Gastroesophageal sphincter (tissue), 4 donors: ENCODE measurements around the gene COL5A1. TPM values are rescaled to one million over a fixed set of nuclear protein-coding genes. Genes with fewer than 3 reads are reported as not detected.

Experiments used
- ATAC-seq: fragments of 150-250 bp; one replicate; pipeline ENCODE4 v1.9.1; 2016; ENCODE audit warnings: mild to moderate bottlenecking, moderate library complexity
- H3K27ac ChIP-seq, 4 donors: fragments of 200-600 bp; sonication (generic) in 3 of 4; 1 replicate in 3 of 4; 2 replicates in 1 of 4; pipeline ENCODE4 v1.5.1; 2016 to 2019
- H3K27me3 ChIP-seq: fragments of 200-600 bp; sonication (generic); one replicate; pipeline ENCODE4 v1.5.1; 2019
- H3K36me3 ChIP-seq, 2 donors: fragments of 200-600 bp; sonication (generic); one replicate each; pipeline ENCODE4 v1.5.1; 2019; ENCODE audit warnings: control low read depth in 1 of 2
- H3K4me1 ChIP-seq, 3 donors: fragments of 200-600 bp; sonication (generic); 1 replicate in 2 of 3; 2 replicates in 1 of 3; pipeline ENCODE4 v1.5.1; 2016 to 2019; ENCODE audit warnings: control low read depth in 2 of 3
- H3K4me3 ChIP-seq, 2 donors: fragments of 200-600 bp; sonication (generic); one replicate each; pipeline ENCODE4 v1.5.1; 2019; ENCODE audit warnings: mild to moderate bottlenecking in 1 of 2, moderate library complexity in 1 of 2
- H3K9me3 ChIP-seq, 3 donors: fragments of 200-600 bp; sonication (generic); one replicate each; pipeline ENCODE4 v1.5.1; 2017 to 2019; ENCODE audit warnings: control low read depth in 2 of 3
- CTCF ChIP-seq, 4 experiments: fragments of 200-600 bp in 2 of 4; fragments of 450-650 bp in 2 of 4; sonication (generic) in 1 of 4; IDR thresholded peaks; one replicate each; pipeline ENCODE4 v1.5.1; 2017 to 2019; ENCODE audit warnings: antibody characterized with exemption in 4 of 4, mild to moderate bottlenecking in 2 of 4, moderate library complexity in 2 of 4
- EP300 ChIP-seq: sonication (generic); formaldehyde crosslinking; IDR thresholded peaks from one replicate; pipeline ENCODE4 v1.6.1; 2017; ENCODE audit warnings: antibody characterized with exemption, mild to moderate bottlenecking
- POLR2A ChIP-seq, 2 donors: fragments of 450-650 bp; IDR thresholded peaks; one replicate each; pipeline ENCODE4 v1.6.1; 2017; ENCODE audit warnings: antibody characterized with exemption in 2 of 2, mild to moderate bottlenecking in 2 of 2, moderate library complexity in 1 of 2
- POLR2AphosphoS5 ChIP-seq: sonication (generic); formaldehyde crosslinking; IDR thresholded peaks from one replicate; pipeline ENCODE4 v1.6.1; 2017; ENCODE audit warnings: antibody characterized with exemption
- WGBS, 2 donors: methylation state at CpG; one replicate each; pipeline ENCODE4 v1.1.5; 2018; ENCODE audit warnings: low coverage in 1 of 2; 5-methylcytosine and 5-hydroxymethylcytosine counted together
- total RNA-seq, 4 donors: library from RNA; depleted of rRNA; stranded (reverse); fragments of >200 nt; gene quantifications; one replicate each; pipeline ENCODE4 v1.1.0, GENCODE V29; 2016

Gene COL5A1
- total RNA-seq, 4 donors from 2014 or later: 48.5 to 86.4 (median 74.9) TPM

DNA sequence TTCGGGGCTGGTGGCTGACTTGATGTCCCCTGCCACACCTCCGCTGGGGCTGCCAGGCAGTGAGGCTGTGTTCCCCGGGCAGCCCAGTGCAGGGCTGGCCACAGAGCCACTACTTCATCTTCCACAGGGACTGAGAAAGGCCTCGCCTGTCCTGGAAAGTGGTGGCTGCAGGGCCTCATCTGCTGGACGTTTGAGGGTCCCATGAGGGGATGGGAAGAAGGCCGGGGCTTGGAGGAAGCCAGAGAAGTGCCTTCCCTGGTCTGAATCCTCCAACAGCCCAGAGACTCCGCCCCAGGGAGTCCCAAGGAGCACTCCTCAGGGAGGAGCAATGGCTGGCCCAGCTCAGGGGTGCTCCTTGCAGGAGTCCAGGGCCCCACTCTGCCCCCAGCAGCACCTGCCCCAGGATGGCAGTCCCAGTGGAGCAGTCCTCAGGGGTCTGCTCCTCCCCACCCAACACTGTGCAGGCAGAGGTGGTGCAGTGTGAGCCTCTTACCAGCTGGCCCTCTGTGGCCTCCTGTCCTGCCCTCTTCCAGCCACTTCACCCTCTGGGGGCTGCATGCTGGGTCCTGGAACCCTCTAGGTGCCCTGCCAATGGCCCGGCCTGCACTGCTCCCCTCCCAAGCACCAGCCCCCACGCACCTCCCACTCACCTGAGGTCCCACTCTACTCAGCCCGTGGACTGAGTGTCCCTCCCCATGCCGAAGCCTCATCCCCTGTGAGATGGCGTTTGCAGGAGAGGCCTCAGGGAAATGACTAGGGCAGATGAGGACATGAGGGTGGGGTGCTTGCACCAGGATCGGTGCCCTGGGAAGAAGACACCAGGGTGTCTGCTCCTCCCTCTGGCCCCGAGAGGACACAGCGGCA lies 47.3 kb upstream of the COL5A1 start:
- Histone ChIP-seq H3K4me3 (no peak overlapping the region), H3K4me1 (peaks cover 0 to 9% (median 0%) of the 10 kb centered on the region in 3 donors), H3K9me3 (no peaks in the 10 kb centered on the region), H3K27me3 (no peaks in the 10 kb centered on the region), H3K27ac (no peak overlapping the region), H3K36me3 (no peaks in the 10 kb centered on the region)
- ATAC-seq: no peak
- TF ChIP-seq POLR2A (IDR thresholded peaks at IDR 0.05): no peak
- no peak for TF ChIP-seq CTCF (IDR thresholded peaks at IDR 0.05)
- no peak for TF ChIP-seq POLR2AphosphoS5
- no peak for TF ChIP-seq EP300
- WGBS, 2 donors: 93 to 100% methylated on average over 2 to 3 of the region's 15 CpGs

- peaks cover 0 to 9% (median 0%) of the 10 kb centered on the region in 3 donors for H3K4me1 ChIP-seq
- H3K27me3 ChIP-seq: no peaks in the 10 kb centered on the region
- TF ChIP-seq EP300: no peak
- no peak for TF ChIP-seq POLR2A (IDR thresholded peaks at IDR 0.05)
- TF ChIP-seq POLR2AphosphoS5: no peak
- no peak for TF ChIP-seq CTCF (IDR thresholded peaks at IDR 0.05)
- H3K27ac ChIP-seq: no peak overlapping the region
- ATAC-seq: no peak
- no peaks in the 10 kb centered on the region for H3K36me3 ChIP-seq
- no CpG with 5 or more reads among the region's 9 CpGs for WGBS, 2 donors
- H3K4me3 ChIP-seq: no peak overlapping the region
- H3K9me3 ChIP-seq: no peaks in the 10 kb centered on the region
These were observed 46.6 kb upstream of the COL5A1 start for GRCh38 chr9:134595014-134595413.

DNA sequence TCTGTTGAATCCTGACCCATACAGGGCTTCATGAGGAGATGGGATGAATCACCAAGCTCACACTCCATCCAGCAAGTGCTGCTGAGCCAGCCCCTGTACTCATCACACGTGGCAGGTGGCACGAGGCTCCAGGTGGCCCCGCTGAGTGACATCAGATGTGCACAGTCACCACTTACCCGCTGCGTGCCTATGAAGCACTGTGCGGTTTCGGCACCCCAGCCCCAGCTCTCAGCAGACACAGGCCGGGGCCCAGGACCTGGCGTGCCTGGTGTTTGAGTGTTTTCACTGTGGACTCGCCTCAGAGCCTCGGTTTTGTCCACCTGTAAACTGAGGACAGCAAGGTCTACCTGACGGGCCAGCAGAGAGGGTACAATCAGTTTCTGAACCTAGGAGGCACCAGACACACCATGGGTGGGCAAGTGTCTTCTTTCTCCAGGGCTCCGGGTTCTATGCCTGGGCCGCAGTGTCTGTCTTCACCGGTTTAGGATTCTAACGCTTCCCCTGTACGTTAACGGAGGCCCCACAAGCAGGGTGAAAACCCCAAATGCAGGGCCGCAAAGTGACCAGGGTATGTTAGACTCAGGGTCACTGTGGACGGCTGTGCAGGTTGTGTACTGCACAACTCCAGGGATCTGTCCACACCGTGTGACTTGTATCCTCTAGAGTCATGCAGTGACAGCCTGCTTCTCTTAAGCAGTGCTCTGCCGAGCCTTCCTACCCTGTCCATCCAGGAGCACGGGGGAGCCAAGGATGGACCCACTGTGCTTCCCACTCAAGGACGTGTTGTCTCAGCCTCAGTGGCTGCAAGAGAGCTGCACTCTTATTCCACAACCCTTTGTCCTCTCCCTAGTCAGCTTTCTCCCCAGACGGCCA lies 44.3 kb upstream of the COL5A1 start:
- ATAC-seq: no peak
- peaks cover 0 to 5% (median 0%) of the 10 kb centered on the region in 3 donors for H3K4me1 ChIP-seq
- H3K27me3 ChIP-seq: peaks cover 9% of the 10 kb centered on the region
- no peaks in the 10 kb centered on the region for H3K9me3 ChIP-seq
- H3K27ac ChIP-seq: no peak overlapping the region
- H3K36me3 ChIP-seq: no peaks in the 10 kb centered on the region
- WGBS, 2 donors: 66 to 89% methylated on average over 7 to 9 of the region's 25 CpGs
- TF ChIP-seq EP300: no peak
- TF ChIP-seq POLR2A (IDR thresholded peaks at IDR 0.05): no peak
- no peak for TF ChIP-seq POLR2AphosphoS5
- TF ChIP-seq CTCF (IDR thresholded peaks at IDR 0.05): no peak
- H3K4me3 ChIP-seq: no peak overlapping the region

GRCh38 chr9:134597957-134598883 lies 43.4 kb upstream of the COL5A1 start:
- TF ChIP-seq CTCF (IDR thresholded peaks at IDR 0.05): no peak
- no peak for TF ChIP-seq POLR2A (IDR thresholded peaks at IDR 0.05)
- no peak for TF ChIP-seq EP300
- TF ChIP-seq POLR2AphosphoS5: no peak
- WGBS, 2 donors: 52% methylated on average over 6 of the region's 27 CpGs; no CpG with 5 or more reads in 1 of the 2 donors
- H3K27ac ChIP-seq: no peak overlapping the region
- H3K4me3 ChIP-seq: no peak overlapping the region
- no peaks in the 10 kb centered on the region for H3K36me3 ChIP-seq
- H3K4me1 ChIP-seq: peaks cover 0 to 9% (median 0%) of the 10 kb centered on the region in 3 donors
- no peaks in the 10 kb centered on the region for H3K9me3 ChIP-seq
- peaks cover 16% of the 10 kb centered on the region for H3K27me3 ChIP-seq
- no peak for ATAC-seq
